Thyroid gland (tissue), 4 donors: Measurements from ENCODE around the gene SYMPK. TPM values are rescaled to one million over a fixed set of nuclear protein-coding genes. Genes with fewer than 3 reads are reported as not detected.

Experiments
- DNase-seq, 2 donors: peaks; one replicate each; pipeline ENCODE4 v3.0.0-alpha.2; 2019
- H3K27ac ChIP-seq, 3 donors: fragments of 200-600 bp; sonication (generic); 1 replicate in 2 of 3; 2 replicates in 1 of 3; pipeline ENCODE4 v1.5.1; 2016 to 2019; ENCODE audit warnings: mild to moderate bottlenecking in 1 of 3, moderate library complexity in 1 of 3
- H3K27me3 ChIP-seq: fragments of 200-600 bp; sonication (generic); one replicate; pipeline ENCODE4 v1.5.1; 2019
- H3K36me3 ChIP-seq, 2 donors: fragments of 200-600 bp; sonication (generic); one replicate each; pipeline ENCODE4 v1.5.1; 2016 to 2019
- H3K4me1 ChIP-seq, 2 donors: fragments of 200-600 bp; sonication (generic); one replicate each; pipeline ENCODE4 v1.5.1; 2017 to 2019
- H3K4me3 ChIP-seq, 3 donors: fragments of 200-600 bp; sonication (generic); replicated peaks in 1 of 3; 1 replicate in 2 of 3; 2 replicates in 1 of 3; pipeline ENCODE4 v1.5.1; 2016; ENCODE audit warnings: mild to moderate bottlenecking in 1 of 3
- H3K9me3 ChIP-seq: fragments of 200-600 bp; sonication (generic); one replicate; pipeline ENCODE4 v1.5.1; 2017
- CTCF ChIP-seq, 6 experiments: fragments of 200-600 bp in 3 of 6; fragments of 450-650 bp in 3 of 6; sonication (generic) in 3 of 6; IDR thresholded peaks; one replicate each; pipeline ENCODE4 v1.5.1; 2016 to 2019; ENCODE audit warnings: antibody characterized with exemption in 6 of 6, mild to moderate bottlenecking in 2 of 6, inconsistent platforms in 1 of 6, moderate library complexity in 1 of 6
- POLR2A ChIP-seq, 2 donors: fragments of 450-650 bp; IDR thresholded peaks; one replicate each; pipeline ENCODE4 v1.6.1; 2017; ENCODE audit warnings: antibody characterized with exemption in 2 of 2, mild to moderate bottlenecking in 2 of 2, moderate library complexity in 1 of 2
- WGBS, 2 donors: methylation state at CpG; one replicate each; pipeline ENCODE4 v1.1.5; 2017; 5-methylcytosine and 5-hydroxymethylcytosine counted together
- intact Hi-C: fragments of 100-400 bp; cut with DNase I; formaldehyde crosslinking; loops from one replicate; pipeline ENCODE4 v1.15.1; 2023
- total RNA-seq, 4 donors: library from RNA; depleted of rRNA; stranded (reverse); fragments of >200 nt; gene quantifications; one replicate each; pipeline ENCODE4 v1.2.3, GENCODE V29; 2016

Gene SYMPK
- total RNA-seq, 4 donors from 2014 or later = 32.4 to 56.8 (median 38.7) TPM

GRCh38 chr19:45785781-45786532 lies 77.0 kb downstream of the SYMPK start:
- no peaks in the 10 kb centered on the region for H3K9me3 ChIP-seq
- no peaks in the 10 kb centered on the region for H3K27me3 ChIP-seq
- peaks cover 23 to 33% of the 10 kb centered on the region in 2 donors for H3K36me3 ChIP-seq
- DNase-seq = no peak
- intact Hi-C loops = no loop called here
- 94 to 95% methylated on average over 19 to 36 of the region's 57 CpGs for WGBS, 2 donors
- no peak overlapping the region for H3K27ac ChIP-seq
- H3K4me1 ChIP-seq = peaks cover 16 to 22% of the 10 kb centered on the region in 2 donors
- TF ChIP-seq CTCF (IDR thresholded peaks at IDR 0.05) (no peak), POLR2A (IDR thresholded peaks at IDR 0.05) (no peak)
- no peak overlapping the region for H3K4me3 ChIP-seq

GRCh38 chr19:45785097-45785496 lies 77.8 kb downstream of the SYMPK start:
- Histone ChIP-seq H3K9me3 (no peaks in the 10 kb centered on the region), H3K4me3 (no peak overlapping the region), H3K27ac (no peak overlapping the region), H3K36me3 (peaks cover 23 to 33% of the 10 kb centered on the region in 2 donors), H3K4me1 (peaks cover 20 to 29% of the 10 kb centered on the region in 2 donors), H3K27me3 (no peaks in the 10 kb centered on the region)
- intact Hi-C loops = no loop called here
- 91 to 92% methylated on average over 5 of the region's 5 CpGs for WGBS, 2 donors
- DNase-seq = no peak
- TF ChIP-seq CTCF (IDR thresholded peaks at IDR 0.05) (no peak), POLR2A (IDR thresholded peaks at IDR 0.05) (no peak)

GRCh38 chr19:45784096-45784495 lies 78.9 kb downstream of the SYMPK start:
- 87 to 89% methylated on average over 4 of the region's 4 CpGs for WGBS, 2 donors
- Histone ChIP-seq H3K4me3 (no peak overlapping the region), H3K9me3 (no peaks in the 10 kb centered on the region), H3K27ac (peak overlapping the region in 2 of 3 donors; percentile 65 to 79), H3K36me3 (peaks cover 19 to 25% of the 10 kb centered on the region in 2 donors), H3K27me3 (no peaks in the 10 kb centered on the region), H3K4me1 (peaks cover 30 to 35% of the 10 kb centered on the region in 2 donors)
- no peak for DNase-seq
- no peak for TF ChIP-seq POLR2A (IDR thresholded peaks at IDR 0.05)
- no peak for TF ChIP-seq CTCF (IDR thresholded peaks at IDR 0.05)
- intact Hi-C loops = no loop called here

- WGBS, 2 donors = 68 to 69% methylated on average over 17 to 26 of the region's 26 CpGs
- TF ChIP-seq CTCF (IDR thresholded peaks at IDR 0.05) = no peak
- no peak for TF ChIP-seq POLR2A (IDR thresholded peaks at IDR 0.05)
These were observed 79.8 kb downstream of the SYMPK start for GRCh38 chr19:45782820-45783785.

More at GRCh38 chr19:45782820-45783785, 79.8 kb downstream of the SYMPK start:
- Histone ChIP-seq H3K36me3 (peaks cover 18% of the 10 kb centered on the region in 2 donors), H3K9me3 (no peaks in the 10 kb centered on the region), H3K4me1 (peaks cover 30 to 35% of the 10 kb centered on the region in 2 donors), H3K4me3 (no peak overlapping the region), H3K27ac (peak overlapping the region; percentile 62 to 79 (median 65)), H3K27me3 (no peaks in the 10 kb centered on the region)
- intact Hi-C loops = no loop called here
- no peak for DNase-seq
